NCI-H2227 (cell line): ENCODE results near the gene NEU4.
"Not testable (repeated sequence)": the region's sequence is repeated elsewhere in the genome, so short reads cannot be mapped to it uniquely, and the experiment has no call there.

ENCODE experiments used
- DNase-seq: peaks from one replicate; lab custom pipeline; 2025; ENCODE audit not compliant: unreplicated experiment; lab: John Stamatoyannopoulos, UW

NEU4 gene

GRCh38 chr2:241798631-241799521, 10.1 kb upstream of the NEU4 start:
- no peak for DNase-seq

GRCh38 chr2:241799522-241800197, 9.3 kb upstream of the NEU4 start:
- DNase-seq = no peak

- not testable (repeated sequence) for DNase-seq
Measured at GRCh38 chr2:241800198-241800903, 8.6 kb upstream of the NEU4 start.

DNA sequence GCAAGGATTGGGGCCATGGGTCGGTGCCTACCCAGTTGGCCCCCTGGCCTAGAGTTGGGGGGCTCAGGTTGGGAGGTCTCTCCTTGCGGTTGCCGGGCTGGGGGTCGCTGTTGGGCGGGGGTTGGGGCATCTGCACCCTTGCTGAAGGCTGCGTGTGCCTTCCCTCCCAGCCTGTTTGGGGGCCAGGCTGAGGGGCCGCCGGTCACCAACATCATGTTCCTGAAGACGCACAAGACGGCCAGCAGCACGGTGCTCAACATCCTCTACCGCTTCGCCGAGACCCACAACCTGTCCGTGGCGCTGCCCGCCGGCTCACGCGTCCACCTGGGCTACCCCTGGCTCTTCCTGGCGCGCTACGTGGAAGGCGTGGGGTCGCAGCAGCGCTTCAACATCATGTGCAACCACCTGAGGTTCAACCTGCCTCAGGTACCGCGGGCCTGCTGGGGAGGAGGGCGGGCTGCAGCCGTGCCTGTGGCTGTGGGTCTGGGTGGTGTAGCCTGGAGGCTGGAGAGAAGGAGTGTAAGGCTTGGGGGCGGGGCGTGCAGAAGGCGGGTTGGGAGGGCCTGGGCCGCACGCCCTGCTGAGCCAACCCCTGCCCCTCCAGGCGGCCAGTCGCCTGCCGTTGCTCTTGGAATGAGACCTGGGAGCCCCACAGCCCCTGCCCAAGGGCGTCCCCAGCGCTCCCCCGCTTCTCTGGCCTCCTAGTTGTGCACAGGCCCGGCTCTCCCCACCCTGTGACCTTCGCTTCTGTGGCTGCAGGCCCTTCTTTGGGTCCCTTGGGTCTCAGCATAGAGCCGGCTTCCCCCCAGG, 7.2 kb upstream of the NEU4 start:
- no peak for DNase-seq

GRCh38 chr2:241802421-241803318, 6.3 kb upstream of the NEU4 start:
- no peak for DNase-seq

DNA sequence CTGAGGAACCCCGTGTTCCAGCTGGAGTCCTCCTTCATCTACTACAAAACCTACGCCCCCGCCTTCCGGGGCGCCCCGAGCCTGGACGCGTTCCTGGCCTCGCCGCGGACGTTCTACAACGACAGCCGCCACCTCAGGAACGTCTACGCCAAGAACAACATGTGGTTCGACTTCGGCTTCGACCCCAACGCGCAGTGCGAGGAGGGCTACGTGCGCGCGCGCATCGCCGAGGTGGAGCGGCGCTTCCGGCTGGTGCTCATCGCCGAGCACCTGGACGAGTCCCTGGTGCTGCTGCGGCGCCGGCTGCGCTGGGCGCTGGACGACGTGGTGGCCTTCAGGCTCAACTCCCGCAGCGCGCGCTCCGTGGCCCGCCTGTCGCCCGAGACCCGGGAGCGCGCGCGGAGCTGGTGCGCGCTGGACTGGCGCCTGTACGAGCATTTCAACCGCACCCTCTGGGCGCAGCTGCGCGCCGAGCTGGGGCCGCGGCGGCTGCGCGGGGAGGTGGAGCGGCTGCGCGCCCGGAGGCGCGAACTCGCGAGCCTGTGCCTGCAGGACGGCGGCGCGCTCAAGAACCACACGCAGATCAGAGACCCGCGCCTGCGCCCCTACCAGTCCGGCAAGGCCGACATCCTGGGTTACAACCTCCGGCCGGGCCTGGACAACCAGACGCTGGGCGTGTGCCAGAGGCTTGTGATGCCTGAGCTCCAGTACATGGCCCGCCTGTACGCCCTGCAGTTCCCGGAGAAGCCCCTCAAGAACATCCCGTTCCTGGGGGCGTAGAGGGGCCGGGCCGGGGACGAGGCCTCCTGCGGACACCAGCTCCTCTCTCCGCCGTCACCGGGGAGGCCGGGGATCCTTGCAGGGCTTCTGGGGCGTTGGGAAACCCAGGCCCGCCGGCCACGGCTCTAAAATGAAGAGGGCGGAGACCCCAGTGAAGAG, 5.3 kb upstream of the NEU4 start:
- peak; percentile 81 for DNase-seq

DNA sequence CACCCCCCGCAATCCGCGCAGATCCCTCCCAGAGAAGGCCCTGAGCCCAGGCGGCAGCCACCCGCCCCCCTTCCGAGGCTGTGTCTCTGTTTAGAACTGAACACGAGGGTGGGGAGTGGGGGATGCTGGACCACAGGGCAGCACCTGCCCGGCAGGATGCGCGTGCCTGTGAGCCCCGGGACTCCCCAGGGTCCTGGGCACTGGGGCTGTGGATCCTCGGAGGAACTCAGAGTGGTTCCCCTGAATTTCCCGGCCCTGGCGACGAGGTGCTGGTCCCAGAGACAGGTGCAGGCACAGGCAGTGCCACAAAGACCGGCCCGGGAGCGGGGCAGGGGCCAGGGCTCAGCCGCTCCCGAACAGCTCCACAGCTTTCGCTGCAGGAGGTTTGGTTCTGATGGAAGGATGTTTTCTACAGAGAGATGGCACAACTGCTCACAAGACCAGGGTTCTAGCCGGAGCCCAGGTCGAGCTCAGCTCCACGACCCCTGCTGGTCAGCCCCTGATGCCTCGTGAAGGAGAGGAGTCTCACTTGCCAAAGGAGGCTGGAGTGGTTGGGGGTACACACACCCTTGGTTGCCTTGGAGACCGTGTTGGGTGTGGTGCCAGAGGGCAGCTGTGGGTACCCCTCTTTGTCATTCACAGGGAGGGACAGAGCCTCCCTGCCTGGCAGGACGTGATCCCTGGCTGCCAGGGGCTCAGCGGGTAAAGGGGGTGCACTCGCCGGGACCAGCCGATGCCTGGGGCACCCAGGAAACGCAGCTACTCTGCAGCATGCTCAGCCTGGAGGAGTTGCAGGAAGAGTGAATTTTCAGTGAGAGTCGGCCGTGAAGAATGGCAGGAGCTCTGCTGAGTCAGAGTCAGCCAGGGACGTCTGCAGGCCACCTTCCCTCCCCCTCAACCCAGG, 4.4 kb upstream of the NEU4 start:
- peak; percentile 29 for DNase-seq

DNA sequence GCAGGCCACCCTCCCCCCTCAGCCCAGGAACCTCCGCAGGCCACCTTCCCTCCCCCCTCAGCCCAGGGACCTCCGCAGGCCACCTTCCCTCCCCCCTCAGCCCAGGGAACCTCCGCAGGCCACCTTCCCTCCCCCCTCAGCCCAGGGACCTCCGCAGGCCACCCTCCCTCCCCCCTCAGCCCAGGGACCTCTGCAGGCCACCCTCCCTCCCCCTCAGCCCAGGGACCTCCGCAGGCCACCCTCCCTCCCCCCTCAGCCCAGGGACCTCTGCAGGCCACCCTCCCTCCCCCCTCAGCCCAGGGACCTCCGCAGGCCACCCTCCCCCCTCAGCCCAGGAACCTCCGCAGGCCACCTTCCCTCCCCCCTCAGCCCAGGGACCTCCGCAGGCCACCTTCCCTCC, 2.8 kb upstream of the NEU4 start:
- DNase-seq = not testable (repeated sequence)

GRCh38 chr2:241808051-241808720, 807 bp upstream of the NEU4 start:
- DNase-seq = no peak

GRCh38 chr2:241809383-241810306, 652 bp downstream of the NEU4 start:
- no peak for DNase-seq

GRCh38 chr2:241810307-241811200, 1.6 kb downstream of the NEU4 start:
- no peak for DNase-seq

DNA sequence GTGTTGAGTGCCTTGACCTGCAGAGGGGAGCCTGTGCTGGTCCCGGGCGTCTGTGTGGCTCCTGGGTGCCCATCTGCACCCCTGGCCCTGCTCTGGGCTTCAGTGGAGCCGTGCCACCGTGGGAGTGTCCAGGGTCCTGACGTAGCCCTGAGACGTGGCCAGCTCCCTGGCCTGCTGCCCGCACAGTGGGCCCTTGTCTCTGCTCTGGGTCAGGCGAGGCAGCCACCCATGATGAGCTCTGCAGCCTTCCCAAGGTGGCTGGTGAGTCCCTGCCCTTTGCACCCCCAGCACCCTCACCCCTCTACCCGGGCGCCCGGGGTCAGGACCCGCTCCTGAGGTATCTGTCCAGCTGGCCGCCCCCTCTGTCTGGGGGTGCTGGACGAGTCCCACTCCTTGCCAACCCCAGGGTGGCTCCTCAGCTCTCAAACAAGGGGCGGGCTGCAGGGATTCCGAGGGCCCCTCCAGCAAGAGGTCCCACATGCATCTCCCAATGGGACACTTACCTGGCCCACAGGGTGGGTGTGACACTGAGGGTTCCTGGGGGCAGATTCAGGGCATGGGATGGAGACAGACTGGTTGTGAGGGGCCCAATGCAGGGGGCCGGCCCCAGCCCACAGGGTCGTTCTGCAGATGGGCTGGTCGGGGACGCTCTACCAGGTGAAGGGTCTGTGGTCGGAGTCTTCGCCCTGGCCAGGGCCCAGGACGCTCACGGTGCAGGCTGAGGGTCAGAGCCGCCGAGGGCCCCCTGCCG, 2.4 kb downstream of the NEU4 start:
- no peak for DNase-seq

DNA sequence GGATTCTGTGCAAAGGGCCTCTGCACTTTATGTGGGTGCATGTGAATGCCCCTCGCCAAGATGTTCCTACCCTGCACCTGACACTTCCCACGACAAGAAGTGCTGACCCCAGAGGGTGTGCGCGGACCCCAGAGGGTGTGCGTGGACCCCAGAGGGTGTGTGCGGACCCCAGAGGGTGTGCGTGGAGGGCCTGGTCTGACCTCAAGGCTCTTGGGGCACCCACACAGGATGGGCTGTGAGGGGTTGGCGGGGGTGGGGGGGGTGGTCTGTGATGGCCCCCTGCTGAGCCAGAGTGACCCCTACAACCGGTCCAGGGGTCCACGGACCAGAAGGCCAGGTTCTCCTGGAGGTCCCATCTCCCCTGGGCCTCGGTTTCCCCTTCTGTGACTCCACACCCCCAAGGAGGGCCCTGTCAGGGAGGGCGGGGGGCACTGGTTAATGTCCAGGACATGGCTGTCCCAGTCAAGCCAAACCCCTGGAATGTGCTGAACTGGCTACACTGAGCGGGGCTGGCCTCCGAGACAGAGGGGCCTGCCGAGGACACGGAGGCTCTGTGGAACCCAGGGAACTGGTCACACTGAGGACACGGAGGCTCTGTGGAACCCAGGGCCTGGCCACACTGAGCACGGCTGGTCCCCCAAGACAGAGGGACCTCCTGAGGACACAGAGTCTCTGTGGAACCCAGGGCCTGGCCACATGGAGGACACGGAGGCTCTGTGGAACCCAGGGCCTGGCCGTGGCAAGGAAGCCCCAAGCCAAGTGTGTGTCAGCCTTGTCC, 3.1 kb downstream of the NEU4 start:
- DNase-seq = no peak
